GM21515 (cell line): ENCODE results near the gene COIL.
"Not testable (repeated sequence)": the region's sequence is repeated elsewhere in the genome, so short reads cannot be mapped to it uniquely, and the experiment has no call there.

ENCODE experiments used
- ATAC-seq: cut with Tn5 transposase; IDR thresholded peaks from one replicate; pipeline ENCODE4 v1.9.1; 2021; ENCODE audit not compliant: unreplicated experiment

The COIL gene

GRCh38 chr17:56960596-56961538 lies at the start of gene COIL:
TSS of gene COIL (minus strand) at chr17:56961050. CDS start at chr17:56961019, 31 bp downstream.
- peak; percentile 96 for ATAC-seq

GRCh38 chr17:57010487-57010886 lies 49.6 kb upstream of the COIL start:
- no peak for ATAC-seq

GRCh38 chr17:57009737-57010445 lies 49.0 kb upstream of the COIL start:
- ATAC-seq, result peak; percentile 47

- no peak for ATAC-seq
Observed at GRCh38 chr17:57008958-57009357, 48.1 kb upstream of the COIL start.

- ATAC-seq, result no peak
Observed at GRCh38 chr17:57006040-57006439, 45.2 kb upstream of the COIL start.

- ATAC-seq, result peak; percentile 87
Observed at GRCh38 chr17:57004944-57005579, 44.2 kb upstream of the COIL start.

- no peak for ATAC-seq
Observed at GRCh38 chr17:57002904-57003303, 42.1 kb upstream of the COIL start.

- ATAC-seq, result no peak
Observed at GRCh38 chr17:57001541-57001940, 40.7 kb upstream of the COIL start.

- no peak for ATAC-seq
Observed at GRCh38 chr17:56997313-56997712, 36.5 kb upstream of the COIL start.

GRCh38 chr17:56995766-56996165 lies 34.9 kb upstream of the COIL start:
- no peak for ATAC-seq

GRCh38 chr17:56994009-56994792 lies 33.4 kb upstream of the COIL start:
- no peak for ATAC-seq

- ATAC-seq, result no peak
Observed at GRCh38 chr17:56992364-56992763, 31.5 kb upstream of the COIL start.

- ATAC-seq, result no peak
Observed at GRCh38 chr17:56988901-56989572, 28.2 kb upstream of the COIL start.

GRCh38 chr17:56987283-56987834 lies 26.5 kb upstream of the COIL start:
- no peak for ATAC-seq

GRCh38 chr17:56985371-56986162 lies 24.7 kb upstream of the COIL start:
- ATAC-seq, result no peak

GRCh38 chr17:56983366-56983765 lies 22.5 kb upstream of the COIL start:
- ATAC-seq, result no peak

- ATAC-seq, result no peak
Observed at GRCh38 chr17:56982312-56982711, 21.5 kb upstream of the COIL start.

- not testable (repeated sequence) for ATAC-seq
Observed at GRCh38 chr17:56980526-56980925, 19.7 kb upstream of the COIL start.

GRCh38 chr17:56979091-56979480 lies 18.2 kb upstream of the COIL start:
- ATAC-seq, result no peak
